M059J (cell line): Measurements from ENCODE around the gene SMTNL2. TPM values are rescaled to one million over a fixed set of nuclear protein-coding genes. Genes with fewer than 3 reads are reported as not detected.
"Not testable (repeated sequence)": the region's sequence is repeated elsewhere in the genome, so short reads cannot be mapped to it uniquely, and the experiment has no call there.

ENCODE experiments used
- DNase-seq: peaks from one replicate; pipeline ENCODE4 v3.0.0-alpha.2; 2012; ENCODE audit warnings: low read depth
- total RNA-seq: library from RNA; depleted of rRNA; stranded (reverse); fragments of >200 nt; shearing (Covaris generic); gene quantifications from 2 replicates; pipeline ENCODE4 v1.2.3, GENCODE V29; 2014

SMTNL2 gene
- total RNA-seq, 1 experiment from 2014 or later, result not detected

- no peak for DNase-seq
These were observed 1.3 kb downstream of the SMTNL2 start for GRCh38 chr17:4585638-4585994.

GRCh38 chr17:4586043-4586442 lies 1.7 kb downstream of the SMTNL2 start:
- DNase-seq, result no peak

GRCh38 chr17:4587195-4587594 lies 2.9 kb downstream of the SMTNL2 start:
- no peak for DNase-seq

GRCh38 chr17:4587803-4588202 lies 3.5 kb downstream of the SMTNL2 start:
- DNase-seq, result no peak

- DNase-seq, result no peak
These were observed 4.1 kb downstream of the SMTNL2 start for GRCh38 chr17:4588391-4588790.

GRCh38 chr17:4588898-4589625 lies 4.7 kb downstream of the SMTNL2 start:
- no peak for DNase-seq

- not testable (repeated sequence) for DNase-seq
These were observed 5.7 kb downstream of the SMTNL2 start for GRCh38 chr17:4590042-4590441.

- no peak for DNase-seq
These were observed 6.7 kb downstream of the SMTNL2 start for GRCh38 chr17:4590981-4591453.

GRCh38 chr17:4591529-4591928 lies 7.2 kb downstream of the SMTNL2 start:
- DNase-seq, result peak; percentile 28

GRCh38 chr17:4592240-4593005 lies 8.1 kb downstream of the SMTNL2 start:
- DNase-seq, result no peak

GRCh38 chr17:4593021-4593421 lies 8.7 kb downstream of the SMTNL2 start:
- DNase-seq, result no peak

GRCh38 chr17:4594406-4594805 lies 10.1 kb downstream of the SMTNL2 start:
- DNase-seq, result no peak

- DNase-seq, result no peak
These were observed 10.8 kb downstream of the SMTNL2 start for GRCh38 chr17:4594931-4595684.

- DNase-seq, result not testable (repeated sequence)
These were observed 11.5 kb downstream of the SMTNL2 start for GRCh38 chr17:4595685-4596342.

GRCh38 chr17:4596636-4597380 lies 12.5 kb downstream of the SMTNL2 start:
- no peak for DNase-seq

- DNase-seq, result no peak
These were observed 13.6 kb downstream of the SMTNL2 start for GRCh38 chr17:4597975-4598374.

- DNase-seq, result no peak
These were observed 14.6 kb downstream of the SMTNL2 start for GRCh38 chr17:4598776-4599504.

- no peak for DNase-seq
These were observed 15.4 kb downstream of the SMTNL2 start for GRCh38 chr17:4599505-4600281.

- DNase-seq, result no peak
These were observed 16.2 kb downstream of the SMTNL2 start for GRCh38 chr17:4600563-4600962.

- DNase-seq, result no peak
These were observed 17.0 kb downstream of the SMTNL2 start for GRCh38 chr17:4601326-4601725.
